Activated CD8-positive, alpha-beta T cell treated with anti-CD3 and anti-CD28 coated beads, Interleukin-2, amount 10 ng/mL, durations not matched to agents 7 days and 5 days (primary cell): ENCODE measurements around the gene GPSM1. TPM values are rescaled to one million over a fixed set of nuclear protein-coding genes. Genes with fewer than 3 reads are reported as not detected.

Source experiments
- ATAC-seq: fragments of 150-1000 bp; cut with Tn5 transposase; one replicate; pipeline ENCODE4 v1.10.0; 2021; ENCODE audit warnings: moderate library complexity
- CTCF ChIA-PET: fragments of 350-600 bp; sonication (Branson Sonifier 250); formaldehyde crosslinking; loops from one replicate; lab custom pipeline; 2021; ENCODE audit warnings: antibody characterized with exemption; lab: Charles Lee
- POLR2A ChIA-PET: fragments of 350-600 bp; sonication (Branson Sonifier 250); formaldehyde crosslinking; loops from one replicate; lab custom pipeline; 2021; ENCODE audit warnings: antibody characterized with exemption; lab: Charles Lee
- DNase-seq: peaks from one replicate; pipeline ENCODE4 v3.0.0-alpha.2; 2020
- H3K27ac Mint-ChIP-seq: one replicate; pipeline ENCODE4 v1.8.0; 2021; ENCODE audit warnings: mild to moderate bottlenecking, mixed read lengths
- H3K27me3 Mint-ChIP-seq: one replicate; pipeline ENCODE4 v1.8.0; 2021; ENCODE audit warnings: low read depth, mixed read lengths
- H3K36me3 Mint-ChIP-seq: one replicate; pipeline ENCODE4 v1.8.0; 2021; ENCODE audit warnings: low read depth, mixed read lengths
- H3K4me1 Mint-ChIP-seq: one replicate; pipeline ENCODE4 v1.8.0; 2021; ENCODE audit warnings: low read depth, mixed read lengths
- H3K4me3 Mint-ChIP-seq: one replicate; pipeline ENCODE4 v1.8.0; 2021; ENCODE audit warnings: mild to moderate bottlenecking, mixed read lengths
- H3K9me3 Mint-ChIP-seq: one replicate; pipeline ENCODE4 v1.8.0; 2022; ENCODE audit warnings: mixed read lengths; ENCODE audit not compliant: insufficient read depth
- total RNA-seq, 2 experiments: library from RNA; stranded (reverse); gene quantifications; one replicate each; pipeline ENCODE4 v1.2.3, GENCODE V29; 2021

The GPSM1 gene
- total RNA-seq, 2 experiments from 2014 or later, result 1.8 to 2.3 TPM

DNA sequence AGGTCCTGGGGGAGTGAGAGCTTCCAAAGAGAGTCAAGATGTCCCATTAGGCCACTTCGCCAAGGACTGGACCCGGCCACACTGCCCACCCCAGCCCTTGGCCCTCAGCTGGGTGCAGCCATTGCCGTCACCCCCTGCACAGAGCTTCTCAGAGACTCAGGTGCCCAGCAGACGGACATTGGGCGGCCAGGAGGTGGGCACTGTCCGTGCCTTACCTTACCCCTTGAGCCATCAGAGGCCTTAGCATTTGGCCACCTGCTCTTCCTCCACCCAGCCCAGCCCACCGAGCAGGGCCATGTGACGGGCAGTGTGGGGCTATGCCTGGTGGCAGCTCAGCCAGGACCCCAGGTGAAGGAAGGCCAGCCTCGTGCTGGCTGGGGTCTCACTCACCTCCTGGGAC is 39.5 kb downstream of the GPSM1 start:
- no peak for ATAC-seq
- no peak overlapping the region for H3K4me3 Mint-ChIP-seq
- POLR2A ChIA-PET, result interaction anchor here (1.2 kb wide), 1 partner anchor 10 kb away, joined by 4 read pairs; no protein-coding TSS in a partner anchor

DNA sequence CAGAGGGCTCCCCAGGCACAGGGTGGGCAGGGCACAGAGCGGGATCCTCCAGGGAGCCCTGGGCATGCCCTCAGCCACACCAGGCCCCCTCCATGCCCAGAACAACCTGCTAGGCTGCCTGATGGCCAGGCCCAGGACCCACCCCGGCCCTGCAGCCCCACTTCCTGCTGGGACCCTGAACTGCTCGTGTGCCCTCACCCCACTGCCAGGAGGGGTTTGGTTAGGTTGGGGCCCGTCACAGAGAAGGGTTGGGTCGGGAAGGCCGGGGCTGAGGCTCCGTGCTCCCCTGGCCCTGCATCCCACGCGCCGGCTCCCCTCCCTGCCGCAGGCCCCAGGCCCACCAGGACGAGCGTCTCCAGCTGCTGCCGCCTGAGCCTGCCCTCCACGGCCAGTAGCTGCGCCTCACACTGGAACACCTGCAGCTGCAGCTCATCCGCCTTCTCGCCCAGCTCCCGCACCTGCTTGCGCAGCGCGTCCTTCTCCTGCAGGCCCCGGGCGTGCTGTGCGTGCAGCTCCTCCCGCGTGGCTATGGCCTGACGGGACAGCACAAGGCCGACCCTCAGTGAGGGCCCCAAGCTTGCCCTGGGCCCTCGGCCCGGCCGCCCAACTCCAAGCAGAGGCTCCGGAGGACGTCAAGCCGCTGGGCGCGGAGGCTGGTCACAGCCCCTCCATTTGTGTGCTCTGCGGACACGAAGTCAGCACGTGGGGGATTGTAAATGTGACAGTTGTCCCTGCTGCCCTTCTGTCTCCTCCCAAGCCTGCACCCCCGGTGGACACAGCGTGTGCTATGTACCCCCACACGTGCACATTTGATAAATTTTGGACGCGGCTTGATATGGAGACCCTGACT is 40.2 kb downstream of the GPSM1 start:
- ChIA-PET POLR2A (interaction anchor here (1.2 kb wide), 1 partner anchor 9 kb away, joined by 4 read pairs; no protein-coding TSS in a partner anchor), CTCF (interaction anchor here (1.2 kb wide), 1 partner anchor 33 kb away, joined by 3 read pairs; no protein-coding TSS in a partner anchor)
- H3K9me3 Mint-ChIP-seq, result no peaks in the 10 kb centered on the region
- ATAC-seq (no peak), DNase-seq (no peak)
- no peak overlapping the region for H3K27ac Mint-ChIP-seq
- H3K4me3 Mint-ChIP-seq, result no peak overlapping the region
- no peaks in the 10 kb centered on the region for H3K27me3 Mint-ChIP-seq
- no peaks in the 10 kb centered on the region for H3K36me3 Mint-ChIP-seq
- H3K4me1 Mint-ChIP-seq, result peaks cover 10% of the 10 kb centered on the region

More for the DNA sequence above, 39.5 kb downstream of the GPSM1 start:
- peaks cover 12% of the 10 kb centered on the region for H3K4me1 Mint-ChIP-seq
- no peak overlapping the region for H3K27ac Mint-ChIP-seq
- CTCF ChIA-PET, result interaction anchor here (1.1 to 1.2 kb wide), 2 partner anchors 30 to 34 kb away, joined by 3 read pairs; no protein-coding TSS in a partner anchor
- no peaks in the 10 kb centered on the region for H3K9me3 Mint-ChIP-seq
- no peaks in the 10 kb centered on the region for H3K27me3 Mint-ChIP-seq
- no peaks in the 10 kb centered on the region for H3K36me3 Mint-ChIP-seq
- DNase-seq, result no peak

DNA sequence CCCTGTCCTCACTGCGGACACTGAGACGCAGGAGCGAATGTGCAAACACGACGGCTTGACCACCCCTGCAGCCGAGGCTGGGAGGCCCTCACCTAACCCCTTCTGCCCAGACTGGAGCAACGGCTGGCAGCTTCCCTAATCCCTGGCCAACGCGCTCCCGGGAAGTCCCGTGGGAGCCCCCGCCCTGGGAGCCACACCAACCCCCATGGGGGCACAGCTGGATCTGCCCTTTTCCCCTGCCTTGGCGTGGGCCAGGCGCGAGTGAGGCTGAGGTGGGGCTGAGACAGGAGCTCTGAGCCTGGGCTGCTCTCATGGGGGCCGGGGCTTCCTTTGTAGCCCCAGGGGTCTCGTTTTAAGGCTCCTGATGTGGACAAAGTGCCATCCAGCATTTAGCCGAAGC is 40.9 kb downstream of the GPSM1 start:
- ChIA-PET CTCF (no interaction called here), POLR2A (no interaction called here)
- DNase-seq, result no peak
- Mint-ChIP-seq H3K27me3 (no peaks in the 10 kb centered on the region), H3K9me3 (no peaks in the 10 kb centered on the region), H3K4me1 (peaks cover 9% of the 10 kb centered on the region), H3K4me3 (no peak overlapping the region), H3K27ac (no peak overlapping the region), H3K36me3 (no peaks in the 10 kb centered on the region)
- no peak for ATAC-seq

- ATAC-seq, result no peak
- Mint-ChIP-seq H3K4me1 (peaks cover 3% of the 10 kb centered on the region), H3K9me3 (no peaks in the 10 kb centered on the region), H3K27ac (no peak overlapping the region), H3K4me3 (no peak overlapping the region), H3K27me3 (no peaks in the 10 kb centered on the region), H3K36me3 (no peaks in the 10 kb centered on the region)
- no peak for DNase-seq
- CTCF ChIA-PET, result no interaction called here
- POLR2A ChIA-PET, result no interaction called here
These were observed 42.7 kb downstream of the GPSM1 start for GRCh38 chr9:136370037-136370436.

DNA sequence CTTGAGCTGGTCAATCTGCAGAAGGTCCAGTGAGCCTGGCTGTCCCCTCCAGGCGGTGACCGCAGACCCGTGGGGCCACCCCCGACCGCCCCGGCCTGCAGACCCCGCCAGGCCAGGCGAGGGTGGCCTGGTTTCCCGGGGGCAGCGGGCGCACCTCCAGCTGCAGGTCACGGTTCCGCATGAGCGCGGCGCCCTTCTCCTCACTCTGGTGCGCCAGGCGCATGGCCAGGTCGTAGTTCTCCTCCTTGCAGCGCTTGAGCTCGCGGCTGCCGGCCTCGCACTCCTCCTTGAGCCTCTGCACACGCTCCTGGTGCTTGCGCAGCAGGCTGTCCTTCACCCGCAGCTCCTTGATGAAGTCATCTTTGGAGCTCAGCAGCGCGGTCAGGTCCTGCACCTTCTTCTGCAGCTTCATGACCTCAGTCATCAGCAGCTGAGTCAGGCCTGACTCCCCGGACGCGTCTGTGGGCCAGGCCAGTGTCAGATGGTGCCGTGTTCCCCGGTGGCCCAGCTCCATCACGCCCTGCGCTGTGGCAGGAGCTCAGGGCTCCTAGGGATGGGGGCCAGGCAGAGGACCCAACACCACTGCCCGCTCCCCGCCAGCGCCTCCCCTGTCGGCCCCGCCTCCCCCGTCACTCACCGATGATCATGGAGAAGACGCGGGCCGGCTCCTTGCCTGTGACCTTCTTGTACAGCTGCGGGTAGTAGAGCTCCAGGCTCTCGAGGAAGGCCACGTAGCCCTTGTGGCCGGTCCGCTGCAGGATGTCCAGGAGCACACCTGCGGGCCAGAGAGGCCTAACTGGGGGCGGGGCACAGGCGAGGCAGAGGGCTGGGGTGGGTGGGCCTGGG is 43.6 kb downstream of the GPSM1 start:
- no peak for ATAC-seq
- Mint-ChIP-seq H3K36me3 (no peaks in the 10 kb centered on the region), H3K4me3 (no peak overlapping the region), H3K27me3 (no peaks in the 10 kb centered on the region), H3K4me1 (peaks cover 3% of the 10 kb centered on the region), H3K9me3 (no peaks in the 10 kb centered on the region), H3K27ac (no peak overlapping the region)
- CTCF ChIA-PET, result interaction anchor here (1.3 kb wide), 1 partner anchor 14 kb away, joined by 3 read pairs; no protein-coding TSS in a partner anchor
- POLR2A ChIA-PET, result no interaction called here
- no peak for DNase-seq

DNA sequence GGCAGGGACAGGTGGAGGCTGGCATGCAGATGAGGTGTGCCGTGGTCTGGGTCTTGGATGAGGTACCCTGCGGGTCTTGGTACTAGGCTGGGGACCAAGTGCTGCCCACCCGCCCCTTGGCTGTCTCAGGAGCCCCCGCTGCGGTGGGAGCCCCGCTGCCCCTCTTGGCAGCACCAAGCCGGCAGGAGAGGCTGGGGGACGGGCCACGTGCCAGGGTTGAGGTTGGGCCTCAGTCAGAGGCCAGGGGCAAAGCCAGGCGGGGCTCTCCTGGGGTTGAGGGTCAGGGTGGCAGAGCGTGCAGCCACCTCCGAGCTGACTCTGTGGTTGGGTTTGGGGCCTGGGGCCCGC is 44.2 kb downstream of the GPSM1 start:
- ATAC-seq, result no peak
- Mint-ChIP-seq H3K9me3 (no peaks in the 10 kb centered on the region), H3K4me1 (peaks cover 3% of the 10 kb centered on the region), H3K27ac (no peak overlapping the region), H3K36me3 (no peaks in the 10 kb centered on the region), H3K27me3 (no peaks in the 10 kb centered on the region), H3K4me3 (no peak overlapping the region)
- POLR2A ChIA-PET, result interaction anchor here (0.6 kb wide), 1 partner anchor 13 kb away, joined by 3 read pairs; no protein-coding TSS in a partner anchor
- CTCF ChIA-PET, result interaction anchor here (1.3 kb wide), 1 partner anchor 13 kb away, joined by 3 read pairs; no protein-coding TSS in a partner anchor
- DNase-seq, result no peak

GRCh38 chr9:136372006-136372405 is 44.7 kb downstream of the GPSM1 start:
- CTCF ChIA-PET, result no interaction called here
- Mint-ChIP-seq H3K9me3 (no peaks in the 10 kb centered on the region), H3K4me3 (no peak overlapping the region), H3K27ac (no peak overlapping the region), H3K4me1 (peaks cover 3% of the 10 kb centered on the region), H3K36me3 (no peaks in the 10 kb centered on the region), H3K27me3 (no peaks in the 10 kb centered on the region)
- ATAC-seq (no peak), DNase-seq (no peak)
- POLR2A ChIA-PET, result interaction anchor here (0.6 kb wide), 1 partner anchor 13 kb away, joined by 3 read pairs; no protein-coding TSS in a partner anchor

GRCh38 chr9:136372561-136373299 is 45.4 kb downstream of the GPSM1 start:
- H3K9me3 Mint-ChIP-seq, result no peaks in the 10 kb centered on the region
- DNase-seq, result no peak
- H3K4me3 Mint-ChIP-seq, result peak overlapping the region; percentile 45

GRCh38 chr9:136373300-136374182 is 46.2 kb downstream of the GPSM1 start, which contains the start of gene CARD9:
CARD9 (minus strand) TSS chr9:136373669; CDS start chr9:136372078, 1,591 bp downstream.
- CTCF ChIA-PET, result interaction anchor here (0.9 kb wide), 1 partner anchor 27 kb away, joined by 4 read pairs; the partner anchor contains the start of gene SNAPC4
- DNase-seq, result no peak
- H3K9me3 Mint-ChIP-seq, result no peaks in the 10 kb centered on the region

More at GRCh38 chr9:136372561-136373299, 45.4 kb downstream of the GPSM1 start:
- CTCF ChIA-PET, result interaction anchor here (0.6 kb wide), 1 partner anchor 12 kb away, joined by 3 read pairs; no protein-coding TSS in a partner anchor
- Mint-ChIP-seq H3K4me1 (peaks cover 3% of the 10 kb centered on the region), H3K27ac (no peak overlapping the region), H3K27me3 (no peaks in the 10 kb centered on the region), H3K36me3 (no peaks in the 10 kb centered on the region)
- peak; percentile 38 for ATAC-seq
- POLR2A ChIA-PET, result no interaction called here

GRCh38 chr9:136374183-136374575 is 46.8 kb downstream of the GPSM1 start:
- CTCF ChIA-PET, result interaction anchor here (0.9 kb wide), 1 partner anchor 26 kb away, joined by 4 read pairs; the partner anchor contains the start of gene SNAPC4
- ATAC-seq, result no peak
- no peaks in the 10 kb centered on the region for H3K36me3 Mint-ChIP-seq

More at GRCh38 chr9:136373300-136374182, 46.2 kb downstream of the GPSM1 start, which contains the start of gene CARD9:
- peaks cover 3% of the 10 kb centered on the region for H3K4me1 Mint-ChIP-seq
- H3K36me3 Mint-ChIP-seq, result no peaks in the 10 kb centered on the region
- no peaks in the 10 kb centered on the region for H3K27me3 Mint-ChIP-seq
- peak; percentile 17 for ATAC-seq
- no peak within 1 kb of the TSS for H3K27ac Mint-ChIP-seq
- POLR2A ChIA-PET, result interaction anchor here (1.4 kb wide), 1 partner anchor 11 kb away, joined by 3 read pairs; no protein-coding TSS in a partner anchor
- peak within 1 kb of the TSS; percentile 45 for H3K4me3 Mint-ChIP-seq

More at GRCh38 chr9:136374183-136374575, 46.8 kb downstream of the GPSM1 start:
- Mint-ChIP-seq H3K27ac (no peak overlapping the region), H3K9me3 (no peaks in the 10 kb centered on the region), H3K27me3 (no peaks in the 10 kb centered on the region), H3K4me1 (peaks cover 3% of the 10 kb centered on the region), H3K4me3 (no peak overlapping the region)
- DNase-seq, result no peak
- POLR2A ChIA-PET, result interaction anchor here (1.4 kb wide), 1 partner anchor 11 kb away, joined by 3 read pairs; no protein-coding TSS in a partner anchor
